Activated naive CD8-positive, alpha-beta T cell treated with anti-CD3 and anti-CD28 coated beads, Interleukin-2, amount 50 U/mL, for 16 hours (primary cell): ENCODE results near the gene KCNN1.
A peak's percentile ranks its signal among the peaks of the same experiment; 100 is the strongest.
"Not testable (repeated sequence)": the region's sequence is repeated elsewhere in the genome, so short reads cannot be mapped to it uniquely, and the experiment has no call there.

Experiments used
- DNase-seq: peaks from one replicate; pipeline ENCODE4 v3.0.0-alpha.2; 2020; ENCODE audit warnings: low read depth, low spot score

The KCNN1 gene

DNA sequence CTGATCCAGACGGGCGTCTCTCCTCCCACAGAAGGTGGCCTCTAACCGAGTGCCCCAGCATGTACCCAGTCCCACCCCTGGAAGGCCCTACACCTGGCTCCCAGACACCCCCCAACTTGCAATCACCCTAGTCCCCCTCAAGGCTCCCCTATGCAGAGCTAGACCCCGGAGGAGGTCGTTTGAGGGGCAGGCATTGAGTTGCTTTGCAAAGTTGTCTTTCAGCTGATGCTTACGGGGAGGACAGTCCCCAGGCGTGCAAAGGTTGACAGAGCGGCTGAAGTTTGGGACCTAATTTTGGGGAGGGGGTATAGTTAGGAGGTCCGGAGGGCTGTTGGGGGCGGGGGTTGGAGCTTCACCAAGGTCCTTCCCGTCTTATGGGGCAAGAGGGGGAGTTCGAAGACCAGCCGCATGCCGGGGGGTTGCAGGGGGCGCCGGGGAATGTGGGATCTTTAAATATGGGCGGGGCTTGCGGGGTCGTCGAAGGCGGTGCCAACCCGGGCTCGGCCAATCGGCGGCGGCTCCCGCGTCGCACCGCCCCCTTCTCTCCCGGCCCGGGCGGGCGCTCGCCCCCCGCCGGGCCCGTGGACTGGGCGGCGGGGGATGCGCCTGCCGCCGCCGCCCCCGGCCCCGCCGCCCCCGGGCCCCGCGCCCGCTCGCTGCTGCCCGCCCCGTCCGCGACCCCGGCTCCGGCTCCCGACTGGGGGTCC lies at the start of gene KCNN1:
TSS of gene KCNN1 (plus strand) at position 558 of the 707 bp plus-strand sequence. CDS start 6,782 bp downstream, outside the sequence.
- DNase-seq, result no peak

DNA sequence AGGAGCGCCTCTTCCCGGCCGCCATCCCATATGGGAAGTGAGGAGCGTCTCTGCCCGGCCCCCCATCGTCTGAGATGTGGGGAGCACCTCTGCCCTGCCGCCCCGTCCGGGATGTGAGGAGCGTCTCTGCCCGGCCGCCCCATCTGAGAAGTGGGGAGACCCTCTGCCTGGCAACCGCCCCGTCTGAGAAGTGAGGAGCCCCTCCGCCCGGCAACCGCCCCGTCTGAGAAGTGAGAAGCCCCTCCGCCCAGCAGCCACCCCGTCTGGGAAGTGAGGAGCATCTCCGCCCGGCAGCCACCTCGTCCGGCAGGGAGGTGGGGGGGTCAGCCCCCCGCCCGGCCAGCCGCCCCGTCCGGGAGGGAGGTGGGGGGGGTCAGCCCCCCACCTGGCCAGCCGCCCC lies 48.8 kb upstream of the KCNN1 start:
- DNase-seq, result not testable (repeated sequence)

- DNase-seq, result not testable (repeated sequence)
Observed at GRCh38 chr19:17919122-17919521, 47.8 kb upstream of the KCNN1 start.

- no peak for DNase-seq
Observed at GRCh38 chr19:17920527-17920926, 46.4 kb upstream of the KCNN1 start.

- DNase-seq, result no peak
Observed at GRCh38 chr19:17922138-17922537, 44.8 kb upstream of the KCNN1 start.

DNA sequence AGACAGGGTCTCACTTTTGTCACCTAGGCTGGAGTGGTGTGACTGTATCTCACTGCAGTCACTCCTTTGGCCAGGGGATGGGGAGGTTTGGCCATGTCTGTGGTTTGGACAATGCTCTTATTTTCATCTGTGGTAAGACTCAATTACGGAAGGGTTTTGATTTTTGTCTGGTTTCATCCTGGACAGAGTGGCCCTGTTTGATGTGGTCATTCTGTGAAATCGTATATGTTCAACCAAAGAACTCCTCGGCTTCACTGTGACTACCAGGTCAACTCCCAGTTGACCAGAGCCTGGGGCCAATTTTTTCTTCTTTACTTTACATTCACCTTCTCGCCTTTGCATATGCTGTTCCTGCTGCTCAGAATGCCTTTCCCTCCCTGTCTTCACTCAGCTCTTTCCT lies 40.9 kb upstream of the KCNN1 start:
- no peak for DNase-seq

- DNase-seq, result no peak
Observed at GRCh38 chr19:17929056-17929455, 37.9 kb upstream of the KCNN1 start.

DNA sequence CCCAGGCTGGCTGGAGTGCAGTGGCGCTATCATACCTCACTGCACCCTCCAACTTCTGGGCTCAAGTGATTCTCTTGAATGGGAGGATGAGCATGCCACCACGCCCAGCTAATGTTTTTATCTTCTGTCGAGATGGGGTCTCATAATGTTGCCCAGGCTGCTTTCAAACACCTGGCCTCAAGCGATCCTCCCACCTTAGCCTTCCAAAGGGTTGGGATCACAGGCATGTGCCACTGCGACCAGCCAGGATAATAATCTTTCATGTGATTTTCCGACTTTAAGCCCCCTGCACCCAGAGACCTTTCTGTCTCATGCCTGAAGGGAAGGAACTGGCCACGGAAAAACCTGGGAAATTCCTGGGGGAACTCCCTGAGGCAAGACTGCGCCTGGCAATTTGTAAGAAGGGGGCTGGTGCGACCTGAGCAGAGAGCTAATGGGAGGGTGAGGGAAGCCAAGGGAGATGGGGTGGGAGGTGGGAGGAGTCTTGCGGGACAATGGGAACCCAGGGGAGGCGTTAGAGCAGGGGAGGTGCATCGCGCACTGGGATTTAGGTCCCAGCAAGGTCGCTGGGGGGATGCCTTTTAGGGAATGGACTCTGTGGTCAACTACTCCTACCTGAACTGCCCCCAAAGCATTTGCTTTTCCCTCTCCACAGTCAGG lies 35.2 kb upstream of the KCNN1 start:
- no peak for DNase-seq

- peak; percentile 77 for DNase-seq
Observed at GRCh38 chr19:17932485-17933338, 34.2 kb upstream of the KCNN1 start, which contains the start of gene CCDC124. Gene CCDC124 (plus strand): TSS chr19:17933015. CDS start chr19:17936421, 3,406 bp downstream.

GRCh38 chr19:17933414-17934129 lies 33.3 kb upstream of the KCNN1 start:
- no peak for DNase-seq

DNA sequence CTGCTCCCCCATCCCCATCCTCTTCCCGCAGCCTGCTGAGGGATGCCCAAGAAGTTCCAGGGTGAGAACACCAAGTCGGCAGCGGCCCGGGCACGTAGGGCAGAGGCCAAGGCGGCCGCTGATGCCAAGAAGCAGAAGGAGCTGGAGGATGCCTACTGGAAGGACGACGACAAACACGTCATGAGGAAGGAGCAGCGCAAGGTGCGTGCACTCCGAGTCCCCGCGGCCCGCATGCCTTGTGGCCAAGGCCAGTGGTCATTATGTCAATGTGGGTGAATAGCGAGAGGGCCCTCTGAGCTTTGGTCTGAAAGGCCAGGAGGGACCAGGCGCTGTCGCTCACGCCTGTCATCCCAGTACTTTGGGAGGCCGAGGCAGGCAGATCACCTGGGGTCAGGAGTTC lies 30.5 kb upstream of the KCNN1 start:
- DNase-seq, result no peak

DNA sequence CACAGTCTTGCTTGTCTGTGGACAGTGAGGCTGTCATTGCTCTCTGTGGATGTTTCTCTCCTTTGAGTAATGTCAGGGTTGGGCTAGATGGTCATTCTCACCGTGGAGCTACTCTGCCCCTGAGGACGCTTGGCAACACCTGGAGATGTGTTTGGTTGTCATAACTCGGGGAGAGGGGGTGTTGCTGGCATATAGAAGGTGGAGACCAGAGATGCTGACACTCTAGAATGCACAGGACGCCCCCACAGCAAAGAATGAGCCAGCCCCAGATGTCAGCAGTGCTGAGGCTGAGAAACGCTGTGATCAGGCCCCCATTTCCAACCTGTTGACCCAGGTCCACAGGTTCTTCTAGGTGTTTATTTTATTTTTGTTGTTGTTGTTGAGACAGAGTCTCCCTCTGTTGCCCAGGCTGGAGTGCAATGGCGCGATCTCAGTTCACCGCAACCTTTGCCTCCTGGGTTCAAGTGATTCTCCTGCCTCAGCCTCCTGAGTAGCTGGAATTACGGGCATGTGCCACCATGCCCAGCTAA lies 29.5 kb upstream of the KCNN1 start:
- DNase-seq, result no peak

GRCh38 chr19:17938092-17938845 lies 28.6 kb upstream of the KCNN1 start:
- DNase-seq, result peak; percentile 60

GRCh38 chr19:17942181-17942580 lies 24.7 kb upstream of the KCNN1 start:
- no peak for DNase-seq

DNA sequence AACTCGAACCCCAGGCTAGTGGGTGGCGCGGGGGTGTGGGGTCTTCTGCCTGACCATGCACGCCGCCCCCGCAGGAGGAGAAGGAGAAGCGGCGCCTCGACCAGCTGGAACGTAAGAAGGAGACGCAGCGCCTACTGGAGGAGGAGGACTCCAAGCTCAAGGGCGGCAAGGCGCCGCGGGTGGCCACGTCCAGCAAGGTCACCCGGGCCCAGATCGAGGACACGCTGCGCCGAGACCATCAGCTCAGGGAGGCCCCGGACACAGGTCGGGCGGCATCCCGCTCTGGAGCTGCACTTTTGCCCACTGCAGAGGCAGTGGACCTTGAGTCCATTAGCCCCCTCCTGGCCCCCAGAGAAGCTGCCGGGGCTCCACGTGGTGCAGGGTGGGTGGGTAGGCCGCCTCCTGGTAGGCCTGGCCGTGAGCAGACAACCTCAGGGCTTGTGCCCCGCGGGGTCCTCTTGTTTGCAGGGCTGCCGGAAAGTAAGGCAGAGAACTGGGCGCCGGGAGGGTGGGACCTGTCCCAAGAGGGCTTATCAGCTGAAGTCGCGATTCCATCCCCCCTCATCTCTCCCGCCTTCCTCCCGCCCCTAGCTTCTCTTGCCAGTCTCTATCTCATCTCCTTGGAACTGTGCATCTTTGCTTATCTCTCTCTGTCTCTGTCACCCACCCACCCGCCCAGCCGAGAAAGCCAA lies 24.2 kb upstream of the KCNN1 start:
- no peak for DNase-seq

- no peak for DNase-seq
Observed at GRCh38 chr19:17943274-17944221, 23.4 kb upstream of the KCNN1 start.

GRCh38 chr19:17944301-17944700 lies 22.6 kb upstream of the KCNN1 start:
- DNase-seq, result no peak

DNA sequence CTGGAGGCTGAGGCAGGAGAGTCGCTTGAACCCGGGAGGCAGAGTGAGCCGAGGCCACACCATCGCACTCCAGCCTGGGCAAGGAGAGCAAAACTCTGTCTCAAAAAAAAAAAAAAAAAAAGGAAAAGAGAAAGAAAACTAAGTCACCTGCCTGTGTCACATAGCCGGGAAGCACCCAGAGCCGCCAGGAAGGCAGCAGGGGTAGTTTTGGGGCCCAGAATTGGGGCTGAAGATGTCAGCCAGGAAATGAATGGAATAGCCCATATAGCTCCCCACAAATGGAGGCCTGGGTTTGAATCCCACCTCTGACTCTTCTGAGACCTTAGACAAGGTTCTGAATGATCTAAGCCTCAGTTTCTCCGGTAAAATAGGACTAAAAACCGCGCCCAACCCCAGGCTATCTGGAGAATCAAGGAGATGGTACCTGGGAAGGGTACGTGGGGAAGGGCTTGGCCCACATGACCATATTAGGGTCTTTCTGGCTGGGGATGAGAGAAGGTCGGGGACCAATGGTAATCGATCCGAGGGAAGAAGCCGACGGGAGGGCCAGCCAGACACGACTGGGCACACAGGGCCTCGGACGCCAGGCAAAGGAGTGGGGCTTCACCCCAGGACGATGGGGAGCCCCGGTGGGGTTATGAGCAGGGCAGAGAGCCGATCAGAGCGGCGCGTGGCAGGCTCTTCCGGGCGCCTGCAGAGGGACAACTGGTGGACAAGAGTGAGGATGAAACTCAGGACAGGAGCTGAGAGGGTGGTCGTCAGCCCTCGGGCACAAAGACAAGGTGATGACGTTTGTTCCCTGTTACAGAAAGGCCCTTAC lies 19.7 kb upstream of the KCNN1 start:
- no peak for DNase-seq
